22Rv1 (cell line): Measurements from ENCODE around the gene ZNF365.
"Not testable (repeated sequence)": the region's sequence is repeated elsewhere in the genome, so short reads cannot be mapped to it uniquely, and the experiment has no call there.

Experiments used
- CTCF ChIP-seq: fragments of 450-650 bp; IDR thresholded peaks from 2 replicates; pipeline ENCODE4 v1.5.1; 2017; ENCODE audit warnings: mild to moderate bottlenecking
- ZFX ChIP-seq: fragments of 450-650 bp; IDR thresholded peaks from 2 replicates; pipeline ENCODE4 v1.6.1; 2017; ENCODE audit warnings: antibody characterized with exemption, borderline replicate concordance

GRCh38 chr10:62378877-62379276, 4.7 kb downstream of the ZNF365 start:
- TF ChIP-seq CTCF, ZFX: not testable (repeated sequence)
